Mucosa of gallbladder (tissue), 1 donor: ENCODE results near the gene TARS3. TPM values are rescaled to one million over a fixed set of nuclear protein-coding genes. Genes with fewer than 3 reads are reported as not detected.

ENCODE experiments used
- DNase-seq: peaks from one replicate; pipeline ENCODE4 v3.0.0-alpha.2; 2020; ENCODE audit warnings: low spot score
- total RNA-seq: library from RNA; stranded (reverse); gene quantifications from one replicate; pipeline ENCODE4 v1.2.1, GENCODE V29; 2021
- donor health status: DM: no; HTN: no; CAD: no.

Gene TARS3
- total RNA-seq, 1 donor from 2014 or later = 10.9 TPM

DNA sequence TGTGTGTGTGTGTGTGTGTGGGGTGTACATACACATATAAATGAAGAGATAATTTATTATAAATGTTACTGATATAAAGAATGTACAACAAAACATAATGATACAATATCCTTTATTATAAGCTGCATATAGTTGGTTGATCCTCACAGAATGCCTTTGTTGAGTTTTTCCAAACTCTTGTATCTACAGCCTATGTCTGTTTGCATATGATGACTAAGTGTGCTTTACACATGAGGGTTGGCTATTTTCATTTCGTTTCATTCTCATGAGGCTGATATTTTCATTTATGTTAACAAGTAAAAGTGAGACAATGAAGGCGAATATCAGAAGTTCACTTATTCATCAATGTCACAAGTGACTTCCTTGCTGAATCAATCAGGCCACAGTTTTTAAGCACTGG is 117.2 kb downstream of the TARS3 start:
- no peak for DNase-seq

DNA sequence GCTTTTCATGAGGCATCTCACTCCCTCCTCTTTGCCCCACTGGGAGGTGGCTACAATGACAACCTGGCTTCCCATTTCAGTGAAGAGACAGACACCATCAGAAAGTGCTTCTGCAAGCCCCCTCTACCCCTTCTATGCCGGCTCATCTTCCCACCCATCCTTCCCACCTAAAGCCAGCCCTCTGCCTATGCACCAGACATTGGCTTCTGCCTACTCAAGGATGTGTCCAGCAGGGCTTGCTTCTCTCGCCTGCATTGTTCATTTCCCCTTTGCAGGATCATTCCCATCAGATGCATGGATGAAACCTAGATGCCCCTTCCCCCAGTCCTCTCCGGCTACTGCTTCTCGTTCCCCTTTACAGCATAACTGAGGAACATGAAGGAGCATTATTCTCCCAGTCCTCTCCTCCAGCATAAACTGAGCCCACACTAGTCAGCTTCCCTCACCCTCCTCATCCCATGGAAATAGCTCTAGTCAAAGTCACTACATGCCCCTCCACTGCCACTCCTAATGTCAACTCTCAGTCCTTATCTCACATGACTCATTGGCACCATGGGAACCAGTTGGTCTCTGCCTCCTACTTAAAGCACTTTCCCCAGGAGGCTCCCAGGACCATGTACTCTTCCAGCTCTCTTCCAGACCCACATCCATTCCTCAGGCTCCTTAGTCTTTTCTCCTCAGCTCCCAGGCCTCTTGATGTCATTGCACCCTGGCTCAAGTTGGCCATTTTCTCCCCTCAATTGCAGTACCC is 120.0 kb downstream of the TARS3 start:
- DNase-seq = no peak

Other genes with a start within 250 kb of the TARS3 start
- gene PCSK6, start 234.8 kb downstream of the TARS3 start, total RNA-seq = 15.0 TPM
- 59.1 TPM for gene TM2D3, start 72.1 kb downstream of the TARS3 start, total RNA-seq
- not detected for gene OR4F6, start 79.0 kb upstream of the TARS3 start, total RNA-seq
- not detected for gene OR4F15, start 87.7 kb upstream of the TARS3 start, total RNA-seq